SU-DHL-6 (cell line): ENCODE data around the gene MSH3.

Source experiments
- H2AFZ ChIP-seq: fragments of 200-600 bp; sonication (generic); 2 replicates; pipeline ENCODE4 v1.6.1; 2014; ENCODE audit warnings: low read depth, mild to moderate bottlenecking, moderate library complexity, mixed read lengths, antibody characterized with exemption, low read length; ENCODE audit not compliant: severe bottlenecking
- H3F3A ChIP-seq: fragments of 200-600 bp; shearing (Covaris generic); 2 replicates; pipeline ENCODE4 v1.6.0; 2016; ENCODE audit warnings: antibody characterized with exemption, mild to moderate bottlenecking; ENCODE audit not compliant: insufficient read depth
- H3K27ac ChIP-seq: fragments of 200-600 bp; sonication (generic); 2 replicates; pipeline ENCODE4 v1.5.1; 2016; ENCODE audit warnings: low read depth, mild to moderate bottlenecking, low read length, moderate library complexity, mixed read lengths
- H3K27me3 ChIP-seq: fragments of 200-600 bp; sonication (generic), shearing (Covaris generic); 2 replicates; pipeline ENCODE4 v1.6.0; 2014; ENCODE audit warnings: mild to moderate bottlenecking, low read length
- H3K36me3 ChIP-seq: fragments of 200-600 bp; sonication (generic); 2 replicates; pipeline ENCODE4 v1.6.1; 2014; ENCODE audit warnings: mild to moderate bottlenecking, low read length, mixed read lengths
- H3K4me2 ChIP-seq: fragments of 300-600, 200-600 bp; shearing (Covaris generic), sonication (generic); 2 replicates; pipeline ENCODE4 v1.6.0; 2014; ENCODE audit warnings: low read length, low read depth, mild to moderate bottlenecking; ENCODE audit not compliant: poor library complexity, severe bottlenecking
- H3K4me3 ChIP-seq: fragments of 200-600 bp; sonication (generic); 2 replicates; pipeline ENCODE4 v1.5.1; 2014; ENCODE audit warnings: antibody characterized with exemption, low read length, mild to moderate bottlenecking, mixed read lengths; ENCODE audit not compliant: insufficient read depth, poor library complexity, severe bottlenecking
- H3K79me2 ChIP-seq: fragments of 200-600 bp; sonication (generic); 2 replicates; pipeline ENCODE4 v1.6.1; 2014; ENCODE audit warnings: mild to moderate bottlenecking, low read length, moderate library complexity; ENCODE audit not compliant: insufficient read depth
- H3K9ac ChIP-seq: fragments of 200-600 bp; sonication (generic); 2 replicates; pipeline ENCODE4 v1.7.0; 2014; ENCODE audit warnings: mild to moderate bottlenecking, low read length
- H3K9me2 ChIP-seq: fragments of 200-600 bp; sonication (generic); replicated peaks from 2 replicates; pipeline ENCODE4 v1.6.1; 2014; ENCODE audit warnings: low read length; ENCODE audit not compliant: insufficient read depth
- H3K9me3 ChIP-seq: fragments of 200-600 bp; sonication (generic); 2 replicates; pipeline ENCODE4 v1.6.1; 2014; ENCODE audit warnings: low read length, mixed read lengths; ENCODE audit not compliant: insufficient read depth
- H4K20me1 ChIP-seq: fragments of 200-600 bp; sonication (generic); 2 replicates; pipeline ENCODE4 v1.6.1; 2014; ENCODE audit warnings: low read depth, mild to moderate bottlenecking, antibody characterized with exemption, low read length, moderate library complexity, mixed read lengths
- CTCF ChIP-seq: fragments of 200-600 bp; sonication (generic); IDR thresholded peaks from one replicate; pipeline ENCODE4 v1.5.1; 2017; ENCODE audit warnings: antibody characterized with exemption, mild to moderate bottlenecking, low read length, moderate library complexity; ENCODE audit not compliant: insufficient read depth, poor library complexity, severe bottlenecking
- EZH2phosphoT487 ChIP-seq: fragments of 200-600 bp; sonication (generic), shearing (Covaris generic); conservative IDR thresholded peaks from 2 replicates; pipeline ENCODE4 v1.6.1; 2018; ENCODE audit warnings: mild to moderate bottlenecking, antibody characterized with exemption, low read length, moderate library complexity, mixed read lengths

Gene MSH3

DNA sequence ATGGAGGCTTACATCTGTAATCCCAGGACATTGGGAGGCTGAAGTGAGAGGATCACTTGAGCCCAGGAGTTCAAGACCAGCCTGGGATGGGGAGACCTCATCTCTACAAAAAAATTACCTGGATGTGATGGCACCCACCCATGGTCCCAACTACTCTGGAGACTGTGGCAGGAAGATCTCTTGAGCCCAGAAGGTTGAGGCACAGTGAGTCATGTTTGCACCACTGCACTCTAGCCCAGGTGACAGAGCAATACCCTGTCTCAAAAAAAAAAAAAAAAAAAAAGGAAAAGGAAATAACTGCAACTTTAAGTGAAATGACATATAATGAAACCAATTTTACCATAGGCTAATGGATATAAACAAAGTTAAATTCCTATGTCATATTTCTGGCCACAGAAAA, 152.5 kb downstream of the MSH3 start:
- H4K20me1 ChIP-seq, result no peaks in the 10 kb centered on the region
- TF ChIP-seq EZH2phosphoT487 (no peak), CTCF (no peak)

GRCh38 chr5:80809451-80809850, 155.0 kb downstream of the MSH3 start:
- TF ChIP-seq CTCF (no peak), EZH2phosphoT487 (no peak)
- no peak overlapping the region for H3K27ac ChIP-seq
- H3K9ac ChIP-seq, result no peak overlapping the region
- no peaks in the 10 kb centered on the region for H3K9me3 ChIP-seq
- no peak overlapping the region for H3K4me3 ChIP-seq
- peaks cover 1% of the 10 kb centered on the region; the same call in 1 of the 2 replicates for H3K36me3 ChIP-seq
- no peaks in the 10 kb centered on the region for H3K79me2 ChIP-seq
- no peaks in the 10 kb centered on the region for H3K27me3 ChIP-seq
- no peaks in the 10 kb centered on the region for H3K9me2 ChIP-seq
- no peaks in the 10 kb centered on the region for H4K20me1 ChIP-seq
- H2AFZ ChIP-seq, result no peak overlapping the region
- no peaks in the 10 kb centered on the region for H3F3A ChIP-seq
- no peak overlapping the region for H3K4me2 ChIP-seq

More for the DNA sequence above, 152.5 kb downstream of the MSH3 start:
- no peaks in the 10 kb centered on the region for H3K79me2 ChIP-seq
- H3K4me3 ChIP-seq, result no peak overlapping the region
- no peak overlapping the region for H3K4me2 ChIP-seq
- H2AFZ ChIP-seq, result no peak overlapping the region
- H3K9me2 ChIP-seq, result no peaks in the 10 kb centered on the region
- H3K9me3 ChIP-seq, result no peaks in the 10 kb centered on the region
- H3K27ac ChIP-seq, result no peak overlapping the region
- no peak overlapping the region for H3K9ac ChIP-seq
- H3K36me3 ChIP-seq, result peaks cover 4% of the 10 kb centered on the region; the same call in 1 of the 2 replicates
- no peaks in the 10 kb centered on the region for H3K27me3 ChIP-seq
- no peaks in the 10 kb centered on the region for H3F3A ChIP-seq

DNA sequence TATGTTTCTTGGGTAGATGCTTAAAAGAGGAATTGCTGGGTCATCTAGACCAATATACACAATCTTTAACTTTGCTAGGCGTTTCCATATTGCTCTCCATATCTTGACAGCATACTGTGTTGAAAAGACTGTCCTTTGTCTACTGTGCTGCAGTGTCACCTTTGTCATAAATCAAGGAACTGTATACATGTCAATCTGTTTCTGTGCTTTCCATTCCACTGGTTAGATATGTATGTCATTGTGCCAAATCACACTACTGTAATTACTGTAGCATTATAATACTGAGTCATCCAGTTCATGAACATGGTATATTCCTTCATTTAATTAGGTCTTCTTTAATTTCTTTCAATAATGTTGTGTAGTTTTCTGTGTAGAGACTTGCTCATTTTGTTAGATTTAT, 156.0 kb downstream of the MSH3 start:
- no peak overlapping the region for H2AFZ ChIP-seq
- no peaks in the 10 kb centered on the region for H3K9me2 ChIP-seq
- no peak overlapping the region for H3K4me2 ChIP-seq
- H3K27ac ChIP-seq, result no peak overlapping the region
- no peaks in the 10 kb centered on the region for H3K9me3 ChIP-seq
- H4K20me1 ChIP-seq, result no peaks in the 10 kb centered on the region
- H3K79me2 ChIP-seq, result no peaks in the 10 kb centered on the region
- TF ChIP-seq EZH2phosphoT487 (no peak), CTCF (no peak)
- H3K4me3 ChIP-seq, result no peak overlapping the region
- peaks cover 8% of the 10 kb centered on the region; the same call in 1 of the 2 replicates for H3K36me3 ChIP-seq
- H3F3A ChIP-seq, result no peaks in the 10 kb centered on the region
- no peak overlapping the region for H3K9ac ChIP-seq
- no peaks in the 10 kb centered on the region for H3K27me3 ChIP-seq
